Esophagus squamous epithelium (tissue), 4 donors: ENCODE results near the gene CTNNA3.

ENCODE experiments used
- POLR2A ChIP-seq, 4 donors: fragments of 450-650 bp; IDR thresholded peaks; one replicate each; pipeline ENCODE4 v1.6.1; 2017; ENCODE audit warnings: antibody characterized with exemption in 4 of 4, mild to moderate bottlenecking in 4 of 4, moderate library complexity in 3 of 4
- TF ChIP-seq, protein P1 (sequence below), 6 experiments: fragments of 450-650 bp in 4 of 6; fragments of 200-600 bp in 2 of 6; sonication (generic) in 2 of 6; IDR thresholded peaks; one replicate each; pipeline ENCODE4 v1.5.1; 2016 to 2019; ENCODE audit warnings: antibody characterized with exemption in 6 of 6, mild to moderate bottlenecking in 4 of 6, moderate library complexity in 4 of 6

DNA sequence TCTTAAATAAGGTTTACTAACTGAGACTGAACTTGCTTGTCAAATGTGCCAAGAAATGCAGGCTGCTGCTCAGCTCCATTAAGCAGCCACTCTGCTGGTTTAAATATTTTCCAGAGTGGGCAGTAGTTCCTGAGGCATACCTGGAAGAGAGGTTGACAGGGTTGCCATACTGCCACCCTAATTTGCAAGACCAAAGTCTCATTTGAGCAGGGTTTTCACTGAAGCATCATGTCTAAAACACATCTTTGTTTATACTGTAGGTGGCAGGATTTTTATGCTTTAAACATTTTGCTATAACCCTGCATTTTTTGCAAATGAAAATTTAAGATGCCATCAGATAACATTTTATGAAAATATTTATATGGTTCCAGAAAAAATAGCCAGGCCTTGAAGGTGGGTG, 1388.2 kb downstream of the CTNNA3 start:
- TF ChIP-seq, protein P1, sequence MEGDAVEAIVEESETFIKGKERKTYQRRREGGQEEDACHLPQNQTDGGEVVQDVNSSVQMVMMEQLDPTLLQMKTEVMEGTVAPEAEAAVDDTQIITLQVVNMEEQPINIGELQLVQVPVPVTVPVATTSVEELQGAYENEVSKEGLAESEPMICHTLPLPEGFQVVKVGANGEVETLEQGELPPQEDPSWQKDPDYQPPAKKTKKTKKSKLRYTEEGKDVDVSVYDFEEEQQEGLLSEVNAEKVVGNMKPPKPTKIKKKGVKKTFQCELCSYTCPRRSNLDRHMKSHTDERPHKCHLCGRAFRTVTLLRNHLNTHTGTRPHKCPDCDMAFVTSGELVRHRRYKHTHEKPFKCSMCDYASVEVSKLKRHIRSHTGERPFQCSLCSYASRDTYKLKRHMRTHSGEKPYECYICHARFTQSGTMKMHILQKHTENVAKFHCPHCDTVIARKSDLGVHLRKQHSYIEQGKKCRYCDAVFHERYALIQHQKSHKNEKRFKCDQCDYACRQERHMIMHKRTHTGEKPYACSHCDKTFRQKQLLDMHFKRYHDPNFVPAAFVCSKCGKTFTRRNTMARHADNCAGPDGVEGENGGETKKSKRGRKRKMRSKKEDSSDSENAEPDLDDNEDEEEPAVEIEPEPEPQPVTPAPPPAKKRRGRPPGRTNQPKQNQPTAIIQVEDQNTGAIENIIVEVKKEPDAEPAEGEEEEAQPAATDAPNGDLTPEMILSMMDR (IDR thresholded peaks at IDR 0.05) = no peak
- TF ChIP-seq POLR2A (IDR thresholded peaks at IDR 0.05) = no peak
